Small intestine (tissue), 7 donors: ENCODE data around the gene PPM1A. TPM values are rescaled to one million over a fixed set of nuclear protein-coding genes. Genes with fewer than 3 reads are reported as not detected.
A peak's percentile ranks its signal among the peaks of the same experiment; 100 is the strongest.

Experiments used
- DNase-seq, 2 donors: peaks; one replicate each; pipeline versions ENCODE4 v3.0.0 to v3.0.0-alpha.2; 2013
- FAIRE-seq: peaks from 2 replicates; lab custom pipeline; 2012; peaks lifted over from hg19 to GRCh38; lab: Jason Lieb, UNC
- H3K27ac ChIP-seq, 3 donors: one replicate each; pipeline ENCODE4 v1.5.1; 2013; ENCODE audit warnings: low read length in 2 of 3, mild to moderate bottlenecking in 2 of 3, control low read depth in 1 of 3, inconsistent platforms in 1 of 3, low read depth in 1 of 3, moderate library complexity in 1 of 3
- H3K27me3 ChIP-seq, 3 donors: one replicate each; pipeline ENCODE4 v1.6.1; 2013; ENCODE audit warnings: low read length in 3 of 3, inconsistent platforms in 1 of 3; ENCODE audit not compliant: control insufficient read depth in 3 of 3, insufficient read depth in 3 of 3
- H3K36me3 ChIP-seq, 3 donors: one replicate each; pipeline ENCODE4 v1.6.1; 2013; ENCODE audit warnings: low read length in 3 of 3, inconsistent platforms in 1 of 3, low read depth in 1 of 3, mild to moderate bottlenecking in 1 of 3, moderate library complexity in 1 of 3; ENCODE audit not compliant: control insufficient read depth in 3 of 3, insufficient read depth in 2 of 3
- H3K4me1 ChIP-seq, 3 donors: one replicate each; pipeline ENCODE4 v1.6.1; 2013; ENCODE audit warnings: low read length in 2 of 3, inconsistent platforms in 1 of 3, low read depth in 1 of 3, mild to moderate bottlenecking in 1 of 3, moderate library complexity in 1 of 3; ENCODE audit not compliant: control insufficient read depth in 3 of 3, insufficient read depth in 2 of 3
- H3K4me3 ChIP-seq, 3 donors: one replicate each; pipeline ENCODE4 v1.5.1; 2013; ENCODE audit warnings: low read length in 3 of 3, control low read depth in 1 of 3, inconsistent platforms in 1 of 3, low read depth in 1 of 3, mild to moderate bottlenecking in 1 of 3, moderate library complexity in 1 of 3
- H3K9me3 ChIP-seq, 2 donors: one replicate each; pipeline ENCODE4 v1.6.1; 2013; ENCODE audit warnings: low read depth in 1 of 2, low read length in 1 of 2; ENCODE audit not compliant: control insufficient read depth in 2 of 2, insufficient read depth in 1 of 2
- WGBS, 3 donors: extraction: QIAGEN DNeasy Blood & Tissue Kit; methylation state at CpG; one replicate each; pipeline ENCODE4 v1.1.7; 2013; 5-methylcytosine and 5-hydroxymethylcytosine counted together
- polyA plus RNA-seq, 4 donors: library from polyadenylated mRNA; stranded (reverse) in 3 of 4; unstranded in 1 of 4; fragments of 200-250 nt in 3 of 4; fragments of 120-200 nt in 1 of 4; gene quantifications; one replicate each; pipeline versions ENCODE4 v1.2.1 to v1.2.3, GENCODE V29; 2013
- donor health status: healthy with polysubstance abuse.
- donor health status: control.
- donor health status: control.
- donor health status: Bipolar disorder and iron deficiency.
- donor health status: healthy.

PPM1A gene
- polyA plus RNA-seq, 4 donors, result 27.6 to 101 (median 65.5) TPM

DNA sequence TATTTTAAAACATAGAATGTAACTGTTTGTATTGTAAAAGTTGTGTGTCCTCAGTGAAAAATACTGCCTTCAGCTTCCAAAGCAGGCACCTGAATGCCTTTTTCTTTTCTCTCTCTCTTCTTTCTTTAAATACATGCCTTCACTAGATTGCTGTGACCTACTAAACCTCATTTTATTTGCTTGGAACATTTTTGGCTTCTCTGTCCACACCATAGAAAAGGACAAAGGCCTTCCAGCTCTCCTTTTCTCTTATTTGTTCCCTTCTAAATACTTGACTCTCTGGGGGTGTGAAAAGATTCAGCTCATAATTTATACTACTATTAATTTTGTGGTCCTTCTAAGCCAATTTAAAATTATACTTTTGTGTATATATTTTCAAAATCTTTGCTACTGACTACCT lies 38.4 kb downstream of the PPM1A start:
- H3K27me3 ChIP-seq, result no peaks in the 10 kb centered on the region

DNA sequence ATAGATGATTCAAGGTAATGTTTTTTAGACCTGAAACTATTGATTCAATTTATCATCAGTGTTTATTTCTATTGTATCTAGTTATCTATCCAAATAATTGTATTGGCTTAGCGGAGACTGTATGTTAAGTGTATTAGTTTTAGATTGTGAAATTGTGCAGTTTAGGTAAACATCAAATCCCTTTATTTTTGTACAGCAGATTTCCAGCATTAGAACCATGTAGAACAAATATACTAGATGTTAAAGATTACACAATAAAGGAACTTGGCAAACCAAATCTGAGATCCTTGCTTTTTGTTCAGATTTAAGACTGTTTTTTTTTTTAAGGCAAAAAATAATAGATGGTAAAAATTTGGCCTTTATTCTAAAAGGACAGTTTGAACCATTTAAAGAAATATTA lies 39.3 kb downstream of the PPM1A start:
- Histone ChIP-seq H3K4me1 (no peaks in the 10 kb centered on the region), H3K27ac (no peak overlapping the region), H3K36me3 (peaks cover 4 to 6% (median 5%) of the 10 kb centered on the region in 3 donors), H3K4me3 (no peak overlapping the region), H3K27me3 (no peaks in the 10 kb centered on the region), H3K9me3 (no peaks in the 10 kb centered on the region)
- DNase-seq, result no peak
- no peak for FAIRE-seq
- WGBS, 3 donors, result 90 to 95% (median 91%) methylated on average over 1 of the region's 1 CpG

More for the DNA sequence above, 38.4 kb downstream of the PPM1A start:
- no peaks in the 10 kb centered on the region for H3K4me1 ChIP-seq
- H3K4me3 ChIP-seq, result no peak overlapping the region
- peaks cover 5 to 8% (median 5%) of the 10 kb centered on the region in 3 donors for H3K36me3 ChIP-seq
- H3K9me3 ChIP-seq, result no peaks in the 10 kb centered on the region
- H3K27ac ChIP-seq, result no peak overlapping the region
- FAIRE-seq (no peak), DNase-seq (no peak)

DNA sequence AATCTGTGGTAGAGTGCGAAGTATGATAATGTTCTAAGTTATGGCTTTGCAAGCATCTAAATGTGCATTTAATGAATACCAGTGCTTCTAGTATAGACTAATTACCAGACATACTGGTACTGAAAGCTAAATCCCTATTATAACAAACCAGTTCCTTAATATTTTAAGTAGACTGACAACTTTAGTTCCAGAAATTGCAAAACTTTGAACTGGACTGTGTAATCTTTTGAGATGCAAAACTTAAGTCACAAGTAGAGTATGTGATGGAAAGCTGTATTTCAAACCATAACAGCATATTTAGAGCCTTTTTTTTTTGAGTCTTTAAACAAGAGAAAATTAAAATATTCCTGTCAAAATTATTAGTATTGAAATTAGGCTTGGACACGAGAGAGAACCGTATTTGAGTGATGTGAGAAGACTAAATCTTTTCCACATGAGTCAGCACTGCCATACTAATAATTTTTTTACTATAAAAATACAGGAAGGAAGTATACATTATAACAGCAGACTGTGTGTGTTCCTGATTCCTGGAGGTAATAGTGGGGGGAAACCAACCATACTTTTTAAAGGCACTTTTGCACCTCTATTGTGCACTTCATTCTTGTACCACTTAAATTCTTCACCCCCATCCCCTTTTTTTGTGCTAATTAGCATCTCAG lies 45.5 kb downstream of the PPM1A start:
- FAIRE-seq, result no peak
- Histone ChIP-seq H3K4me3 (no peak overlapping the region), H3K4me1 (no peaks in the 10 kb centered on the region), H3K36me3 (peaks cover 3 to 6% (median 4%) of the 10 kb centered on the region in 3 donors), H3K27ac (no peak overlapping the region), H3K27me3 (no peaks in the 10 kb centered on the region), H3K9me3 (no peaks in the 10 kb centered on the region)
- no peak for DNase-seq
- WGBS, 3 donors, result 85 to 96% (median 96%) methylated on average over 3 of the region's 3 CpGs

DNA sequence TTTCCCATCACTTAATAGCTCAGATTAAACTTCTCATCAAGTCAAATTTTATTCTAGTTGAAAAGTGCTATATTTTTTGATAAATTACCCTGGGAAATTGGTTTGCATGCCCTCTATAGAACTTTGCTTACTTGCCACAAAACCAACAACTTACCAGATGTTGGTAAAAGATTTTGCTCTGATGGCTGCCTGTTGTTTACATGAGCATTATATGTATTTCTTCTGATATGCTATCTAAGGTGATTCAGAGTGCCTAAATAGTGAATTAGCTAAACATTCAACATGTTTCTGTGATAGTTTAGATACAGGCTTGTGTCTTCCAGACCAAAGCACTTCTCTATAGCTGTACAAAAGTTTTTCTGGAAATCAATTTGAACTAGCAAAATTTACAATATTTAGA lies 51.0 kb downstream of the PPM1A start:
- Histone ChIP-seq H3K27ac (no peak overlapping the region), H3K4me1 (no peaks in the 10 kb centered on the region), H3K27me3 (no peaks in the 10 kb centered on the region), H3K4me3 (no peak overlapping the region), H3K9me3 (no peaks in the 10 kb centered on the region), H3K36me3 (no peaks in the 10 kb centered on the region)
- FAIRE-seq, result no peak
- no peak for DNase-seq

DNA sequence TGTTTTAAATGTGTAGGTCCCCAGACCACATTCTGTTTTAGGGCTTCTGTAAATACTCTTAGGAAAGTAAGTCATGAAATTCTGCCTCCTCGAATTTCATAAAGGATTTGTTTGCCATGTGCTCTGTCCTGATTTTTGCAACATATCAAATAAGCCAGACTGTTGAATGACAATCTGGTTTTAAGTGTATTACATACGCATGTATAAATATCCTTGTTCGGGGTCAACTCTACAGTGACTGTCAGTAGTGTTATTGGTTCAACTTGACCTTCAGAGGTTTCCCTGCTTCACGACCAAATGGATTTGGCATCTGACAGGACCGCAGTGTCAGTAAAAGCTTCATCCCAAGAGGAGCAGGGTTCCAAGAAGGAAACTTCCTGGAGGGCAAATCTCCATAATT lies 52.7 kb downstream of the PPM1A start:
- 81 to 87% (median 87%) methylated on average over 5 of the region's 5 CpGs for WGBS, 3 donors
- H3K27ac ChIP-seq, result no peak overlapping the region
- no peak for DNase-seq
- no peak for FAIRE-seq
- H3K4me3 ChIP-seq, result no peak overlapping the region
- H3K27me3 ChIP-seq, result no peaks in the 10 kb centered on the region
- no peaks in the 10 kb centered on the region for H3K36me3 ChIP-seq
- H3K4me1 ChIP-seq, result no peaks in the 10 kb centered on the region
- H3K9me3 ChIP-seq, result peaks cover 0 to 4% of the 10 kb centered on the region in 2 donors

DNA sequence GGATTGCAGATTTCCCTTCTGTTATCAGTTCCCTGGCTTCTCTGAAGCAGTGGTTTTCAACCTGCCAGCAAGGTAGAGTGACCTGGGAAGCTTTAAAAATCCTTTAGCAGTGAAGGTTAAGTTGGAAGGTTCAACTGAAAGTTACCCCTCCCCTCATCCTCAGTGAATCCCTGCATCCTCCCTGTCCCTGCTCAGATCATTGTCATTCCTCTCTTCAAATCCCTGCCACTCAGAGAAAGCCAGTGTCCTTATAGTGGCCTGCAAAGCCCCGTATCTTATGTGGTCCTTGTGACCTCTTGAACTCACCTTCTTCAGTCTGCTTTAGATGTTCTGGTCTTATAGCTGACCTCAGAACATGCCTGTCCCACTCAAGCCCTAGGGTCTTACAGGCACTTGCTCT lies 53.6 kb downstream of the PPM1A start:
- DNase-seq (no peak), FAIRE-seq (no peak)
- H3K4me1 ChIP-seq, result no peaks in the 10 kb centered on the region
- H3K4me3 ChIP-seq, result no peak overlapping the region
- no peaks in the 10 kb centered on the region for H3K36me3 ChIP-seq
- 72 to 84% (median 77%) methylated on average over 1 of the region's 1 CpG for WGBS, 3 donors
- H3K27ac ChIP-seq, result no peak overlapping the region
- peaks cover 0 to 4% of the 10 kb centered on the region in 2 donors for H3K9me3 ChIP-seq
- no peaks in the 10 kb centered on the region for H3K27me3 ChIP-seq

DNA sequence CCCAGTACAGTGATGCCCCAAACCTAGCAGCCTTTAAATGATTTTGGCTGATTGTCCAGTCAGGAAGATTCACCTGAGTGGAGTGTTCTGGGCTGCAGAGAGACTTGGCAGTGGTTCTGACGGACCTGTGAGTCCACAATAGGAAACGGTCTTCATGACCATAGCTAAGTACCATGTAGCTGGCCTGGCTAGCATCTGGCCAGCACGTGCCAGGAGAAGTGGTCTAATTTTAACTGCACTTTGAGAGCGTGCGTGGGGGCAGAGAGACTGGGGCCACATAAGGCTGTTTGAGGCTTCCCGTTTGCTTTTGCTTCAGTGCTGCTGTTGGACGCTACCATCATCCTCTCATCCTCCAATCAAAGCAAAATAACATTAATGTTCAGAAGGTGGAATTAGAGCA lies 54.7 kb downstream of the PPM1A start:
- no peak for FAIRE-seq
- no peak for DNase-seq
- peaks cover 0 to 4% of the 10 kb centered on the region in 2 donors for H3K9me3 ChIP-seq
- no peak overlapping the region for H3K4me3 ChIP-seq
- no peaks in the 10 kb centered on the region for H3K4me1 ChIP-seq
- H3K27ac ChIP-seq, result no peak overlapping the region
- H3K27me3 ChIP-seq, result no peaks in the 10 kb centered on the region
- 55 to 73% (median 68%) methylated on average over 7 of the region's 7 CpGs for WGBS, 3 donors
- no peaks in the 10 kb centered on the region for H3K36me3 ChIP-seq

DNA sequence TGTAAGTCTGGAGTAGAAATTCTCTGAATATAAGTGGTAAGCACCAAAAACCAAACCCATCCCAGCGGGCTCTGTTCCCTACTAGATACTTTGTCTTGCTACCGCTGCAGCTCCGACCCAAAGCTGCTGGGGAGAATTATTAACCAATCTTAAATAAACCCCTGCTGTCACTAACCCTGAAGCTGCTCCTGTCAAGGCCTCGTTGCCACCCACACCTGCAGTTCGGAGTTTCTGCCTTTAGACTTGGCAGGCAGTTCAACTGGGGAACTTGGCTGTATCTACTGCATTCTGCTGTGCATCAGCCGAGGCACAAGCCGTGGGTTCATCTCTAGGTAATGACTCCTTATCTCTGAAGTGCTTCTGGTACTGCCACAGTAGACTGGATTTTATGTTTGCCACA lies 55.5 kb downstream of the PPM1A start:
- peak; percentile 9 to 11 for DNase-seq
- 18 to 62% (median 34%) methylated on average over 7 of the region's 7 CpGs for WGBS, 3 donors

More for the DNA sequence above, 55.5 kb downstream of the PPM1A start:
- no peak for FAIRE-seq
- peaks cover 0 to 4% of the 10 kb centered on the region in 2 donors for H3K9me3 ChIP-seq
- H3K36me3 ChIP-seq, result no peaks in the 10 kb centered on the region
- no peak overlapping the region for H3K27ac ChIP-seq
- H3K4me3 ChIP-seq, result no peak overlapping the region
- H3K27me3 ChIP-seq, result peaks cover 0 to 4% (median 0%) of the 10 kb centered on the region in 3 donors
- H3K4me1 ChIP-seq, result no peaks in the 10 kb centered on the region
